NCI-H345 treated with DMSO at 0.1 percent for 48 hours (cell line): Measurements from ENCODE around the gene LRCH3.

Source experiments
- DNase-seq: peaks from one replicate; lab custom pipeline; 2025; ENCODE audit not compliant: unreplicated experiment; lab: John Stamatoyannopoulos, UW

The LRCH3 gene

GRCh38 chr3:197833930-197834715 lies 43.1 kb downstream of the LRCH3 start:
- DNase-seq: no peak

- DNase-seq: no peak
Observed at GRCh38 chr3:197835509-197835908, 44.5 kb downstream of the LRCH3 start.

GRCh38 chr3:197836244-197836643 lies 45.2 kb downstream of the LRCH3 start:
- no peak for DNase-seq

GRCh38 chr3:197837282-197837681 lies 46.2 kb downstream of the LRCH3 start:
- no peak for DNase-seq

GRCh38 chr3:197841789-197842188 lies 50.7 kb downstream of the LRCH3 start:
- no peak for DNase-seq

GRCh38 chr3:197846491-197846890 lies 55.4 kb downstream of the LRCH3 start:
- no peak for DNase-seq

- DNase-seq: no peak
Observed at GRCh38 chr3:197847866-197848401, 56.9 kb downstream of the LRCH3 start.

- DNase-seq: no peak
Observed at GRCh38 chr3:197854596-197855343, 63.7 kb downstream of the LRCH3 start.

- DNase-seq: no peak
Observed at GRCh38 chr3:197855571-197855970, 64.5 kb downstream of the LRCH3 start.

GRCh38 chr3:197856199-197856816 lies 65.3 kb downstream of the LRCH3 start:
- no peak for DNase-seq

- no peak for DNase-seq
Observed at GRCh38 chr3:197858133-197858532, 67.1 kb downstream of the LRCH3 start.

GRCh38 chr3:197858598-197858997 lies 67.5 kb downstream of the LRCH3 start:
- DNase-seq: no peak

GRCh38 chr3:197866035-197866434 lies 75.0 kb downstream of the LRCH3 start:
- no peak for DNase-seq

GRCh38 chr3:197873329-197873728 lies 82.3 kb downstream of the LRCH3 start:
- no peak for DNase-seq

- DNase-seq: no peak
Observed at GRCh38 chr3:197874064-197874463, 83.0 kb downstream of the LRCH3 start.

- no peak for DNase-seq
Observed at GRCh38 chr3:197874653-197875052, 83.6 kb downstream of the LRCH3 start.

GRCh38 chr3:197877902-197878301 lies 86.8 kb downstream of the LRCH3 start:
- no peak for DNase-seq

- no peak for DNase-seq
Observed at GRCh38 chr3:197878427-197878826, 87.4 kb downstream of the LRCH3 start.

- DNase-seq: no peak
Observed at GRCh38 chr3:197880491-197881269, 89.6 kb downstream of the LRCH3 start.

GRCh38 chr3:197881270-197881969 lies 90.4 kb downstream of the LRCH3 start:
- no peak for DNase-seq
